GM18526 (cell line): ENCODE data around the gene ZNF100.

Source experiments
- POLR2A ChIP-seq: IDR thresholded peaks from 3 replicates; pipeline ENCODE4 v1.6.1; 2011; ENCODE audit not compliant: insufficient read length; ENCODE audit errors: extremely low read depth

ZNF100 gene

GRCh38 chr19:21698215-21698614, 69.2 kb downstream of the ZNF100 start:
- no peak for TF ChIP-seq POLR2A

- no peak for TF ChIP-seq POLR2A
Observed at GRCh38 chr19:21697698-21698097, 69.7 kb downstream of the ZNF100 start.

GRCh38 chr19:21694171-21694906, 73.0 kb downstream of the ZNF100 start:
- no peak for TF ChIP-seq POLR2A

DNA sequence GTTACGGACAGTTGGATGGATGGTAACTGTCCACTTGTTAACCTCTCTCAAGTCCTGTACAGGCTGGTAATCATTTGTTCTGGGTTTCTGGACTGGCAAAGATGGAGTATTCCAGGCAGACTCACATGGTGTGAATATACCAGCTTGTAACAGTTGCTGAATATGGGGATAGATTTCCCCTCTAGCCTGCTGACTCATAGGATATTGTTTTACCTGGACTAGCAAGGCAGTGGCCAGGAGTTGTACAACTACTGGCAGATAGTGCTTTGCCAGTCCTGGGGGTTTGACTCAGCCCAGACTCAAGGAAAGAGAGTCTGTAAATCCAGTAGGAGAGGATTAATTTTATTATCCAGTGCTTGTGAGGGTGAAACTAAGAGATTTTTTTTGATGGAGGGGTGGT, 74.0 kb downstream of the ZNF100 start:
- TF ChIP-seq POLR2A: no peak

- TF ChIP-seq POLR2A: no peak
Observed at GRCh38 chr19:21691661-21692060, 75.7 kb downstream of the ZNF100 start.

- no peak for TF ChIP-seq POLR2A
Observed at GRCh38 chr19:21688464-21688863, 78.9 kb downstream of the ZNF100 start.

DNA sequence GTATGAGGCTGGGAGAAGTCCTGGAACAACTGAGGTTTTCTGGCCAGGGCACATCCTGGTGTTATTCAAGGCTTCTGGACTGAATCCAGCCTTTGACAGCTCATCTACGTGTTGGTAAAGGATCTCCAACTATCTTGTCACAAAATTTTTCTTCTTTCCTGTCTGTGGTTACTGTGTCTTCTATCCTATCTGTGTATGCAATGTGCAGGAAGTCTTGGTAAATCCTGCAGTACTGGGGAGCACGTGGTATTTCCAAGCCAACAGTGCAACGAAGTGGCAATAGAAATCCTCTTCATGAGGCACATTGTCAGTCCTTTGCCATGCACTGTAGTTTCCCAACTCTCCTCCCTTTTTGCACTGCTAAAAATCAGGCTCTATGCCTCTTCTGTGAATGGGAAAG, 86.7 kb downstream of the ZNF100 start:
- TF ChIP-seq POLR2A: no peak

GRCh38 chr19:21680026-21680425, 87.4 kb downstream of the ZNF100 start:
- TF ChIP-seq POLR2A: no peak

GRCh38 chr19:21677696-21678418, 89.5 kb downstream of the ZNF100 start:
- TF ChIP-seq POLR2A: no peak

- TF ChIP-seq POLR2A: no peak
Observed at GRCh38 chr19:21674454-21674853, 92.9 kb downstream of the ZNF100 start.
